Upper lobe of left lung (tissue), 6 donors: Measurements from ENCODE around the gene FCGBP. TPM values are rescaled to one million over a fixed set of nuclear protein-coding genes. Genes with fewer than 3 reads are reported as not detected.
"Not testable (repeated sequence)": the region's sequence is repeated elsewhere in the genome, so short reads cannot be mapped to it uniquely, and the experiment has no call there.

Experiments
- ATAC-seq, 2 donors: fragments of 200-7000 bp; cut with Tn5 transposase; one replicate each; pipeline ENCODE4 v1.9.1; 2022; ENCODE audit warnings: mild to moderate bottlenecking in 2 of 2, moderate library complexity in 2 of 2; ENCODE audit not compliant: low FRiP score in 2 of 2
- DNase-seq, 2 donors: peaks; one replicate each; pipeline ENCODE4 v3.0.0-alpha.2; 2019 to 2020
- H3K27ac ChIP-seq, 4 donors: fragments of 200-600 bp; sonication (generic); one replicate each; pipeline ENCODE4 v1.5.1; 2016 to 2019
- H3K27me3 ChIP-seq, 4 donors: fragments of 200-600 bp; sonication (generic); one replicate each; pipeline ENCODE4 v1.5.1; 2017 to 2019
- H3K36me3 ChIP-seq, 4 donors: fragments of 200-600 bp; sonication (generic); one replicate each; pipeline ENCODE4 v1.5.1; 2016 to 2019
- H3K4me1 ChIP-seq, 4 donors: fragments of 200-600 bp; sonication (generic); one replicate each; pipeline ENCODE4 v1.5.1; 2018 to 2019
- H3K4me3 ChIP-seq, 4 donors: fragments of 200-600 bp; sonication (generic); one replicate each; pipeline ENCODE4 v1.5.1; 2017 to 2019; ENCODE audit warnings: mild to moderate bottlenecking in 2 of 4, moderate library complexity in 1 of 4
- H3K9me3 ChIP-seq, 4 donors: fragments of 200-600 bp; sonication (generic); one replicate each; pipeline ENCODE4 v1.5.1; 2018 to 2019
- CTCF ChIP-seq, 6 experiments: fragments of 450-650 bp in 4 of 6; fragments of 200-600 bp in 2 of 6; sonication (generic) in 2 of 6; IDR thresholded peaks; one replicate each; pipeline ENCODE4 v1.5.1; 2016 to 2019; ENCODE audit warnings: antibody characterized with exemption in 6 of 6
- EP300 ChIP-seq, 4 donors: sonication (generic); formaldehyde crosslinking; IDR thresholded peaks; one replicate each; pipeline ENCODE4 v1.5.1; 2017; ENCODE audit warnings: antibody characterized with exemption in 4 of 4, control low read depth in 2 of 4
- POLR2A ChIP-seq, 4 donors: fragments of 450-650 bp; IDR thresholded peaks; one replicate each; pipeline ENCODE4 v1.5.1; 2016 to 2017; ENCODE audit warnings: antibody characterized with exemption in 4 of 4, mild to moderate bottlenecking in 2 of 4
- POLR2AphosphoS5 ChIP-seq, 2 donors: sonication (generic); formaldehyde crosslinking; IDR thresholded peaks; one replicate each; pipeline ENCODE4 v1.5.1; 2017; ENCODE audit warnings: antibody characterized with exemption in 2 of 2
- WGBS, 2 donors: methylation state at CpG; one replicate each; pipeline ENCODE4 v1.1.5; 2017 to 2018; 5-methylcytosine and 5-hydroxymethylcytosine counted together
- total RNA-seq, 6 donors: library from RNA; depleted of rRNA in 4 of 6; stranded (reverse); fragments of >200 nt in 4 of 6; gene quantifications; one replicate each; pipeline versions ENCODE4 v1.1.0 to v1.2.1, GENCODE V29; 2016 to 2021
- donor health status: DM: no; HTN: no; CAD: no; lungs with moderate emphysema.
- donor health status: DM: no; HTN: yes; CAD: no; lungs with severe emphysema.

Gene FCGBP
- total RNA-seq, 6 donors from 2014 or later: 7.0 to 27.2 (median 14.3) TPM

DNA sequence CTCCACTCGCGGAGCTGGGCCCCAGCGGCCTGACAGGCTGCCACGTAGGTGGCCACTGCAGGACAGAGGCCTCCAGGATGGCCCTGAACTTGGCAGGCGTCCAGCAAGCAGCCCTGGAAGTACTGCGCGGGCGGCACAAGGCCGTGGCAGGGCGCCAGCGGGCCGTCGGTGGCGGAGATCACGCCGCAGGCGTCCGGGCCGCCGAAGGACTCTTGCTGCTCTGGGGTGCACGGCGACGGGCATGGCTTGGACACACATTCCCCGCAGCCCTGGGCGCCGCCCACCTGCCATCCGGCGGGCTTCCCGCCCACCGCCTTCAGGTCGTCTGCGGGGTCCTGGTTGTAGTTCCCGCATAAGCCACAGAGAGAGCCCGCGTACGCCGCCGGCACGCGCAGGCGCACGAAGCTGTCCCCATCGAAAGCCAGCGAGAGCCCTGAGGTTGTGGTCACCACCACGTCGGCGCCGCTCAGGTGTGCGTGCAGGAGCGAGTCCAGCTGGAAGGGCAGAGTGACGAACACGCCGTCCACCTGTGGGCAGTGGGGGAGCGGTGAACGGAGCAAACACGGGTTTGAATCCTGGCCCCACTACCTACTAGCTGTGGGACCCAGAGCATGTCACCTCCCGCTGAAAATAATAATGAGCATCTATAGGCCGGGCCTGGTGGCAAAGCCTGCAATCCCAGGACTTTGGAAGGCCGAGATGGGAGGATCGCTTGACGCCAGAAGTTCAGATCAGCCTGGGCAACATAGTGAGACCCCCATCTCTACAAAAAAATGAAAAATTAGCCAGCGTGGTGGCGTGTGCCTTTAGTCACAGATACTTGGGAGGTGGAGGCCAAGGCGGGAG is 42.6 kb downstream of the FCGBP start:
- not testable (repeated sequence) for H3K9me3 ChIP-seq, H3K36me3 ChIP-seq, H3K27ac ChIP-seq, H3K4me1 ChIP-seq
- peaks cover 0 to 10% (median 0%) of the 10 kb centered on the region in 4 donors for H3K27me3 ChIP-seq
- 58 to 71% methylated on average over 28 to 64 of the region's 64 CpGs for WGBS, 2 donors
- peak overlapping the region in 1 of 4 donors; percentile 8 for H3K4me3 ChIP-seq
- ATAC-seq (peak in 1 of 2 donors; percentile 20), DNase-seq (peak in 1 of 2 donors; percentile 91)

DNA sequence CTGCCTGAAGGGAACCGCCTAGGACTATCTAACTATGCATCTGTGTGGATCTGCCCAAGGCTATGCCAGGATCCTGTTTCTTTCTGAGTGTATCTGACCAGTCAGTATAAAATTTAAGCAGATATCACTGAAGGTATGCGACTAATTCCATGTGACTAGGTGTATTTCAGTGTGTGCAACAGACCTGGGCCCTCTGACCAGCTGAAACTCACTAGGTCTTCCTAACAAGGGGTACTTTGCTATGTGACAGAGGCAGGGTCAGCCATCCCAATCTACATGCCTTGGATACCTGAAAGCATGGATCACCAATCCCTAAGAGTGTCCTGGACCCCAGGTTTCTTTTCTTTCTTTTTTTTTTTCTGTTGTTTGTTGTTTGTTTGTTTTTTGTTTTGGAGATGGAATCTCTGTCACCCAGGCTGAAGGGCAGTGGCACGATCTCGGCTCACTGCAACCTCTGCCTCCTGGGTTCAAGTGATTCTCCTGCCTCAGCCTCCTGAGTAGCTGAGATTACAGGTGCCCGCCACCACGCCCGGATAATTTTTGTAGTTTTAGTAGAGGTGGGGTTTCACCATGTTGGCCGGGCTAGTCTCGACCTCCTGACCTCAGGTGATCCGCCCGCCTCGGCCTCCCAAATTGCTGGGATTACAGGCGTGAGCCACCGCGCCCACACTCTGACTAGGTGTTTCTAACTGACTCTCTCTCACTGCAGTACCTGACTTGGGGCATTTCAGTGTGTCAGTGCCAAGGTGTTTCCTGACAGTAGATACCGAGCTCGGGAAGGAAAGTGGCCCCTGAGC is 43.5 kb downstream of the FCGBP start:
- Histone ChIP-seq H3K9me3 (no peaks in the 10 kb centered on the region), H3K27me3 (peaks cover 0 to 10% (median 0%) of the 10 kb centered on the region in 4 donors), H3K36me3 (no peaks in the 10 kb centered on the region), H3K27ac (no peak overlapping the region), H3K4me3 (no peak overlapping the region), H3K4me1 (peaks cover 0 to 8% (median 3%) of the 10 kb centered on the region in 4 donors)
- TF ChIP-seq CTCF (IDR thresholded peaks at IDR 0.05) (no peak), POLR2A (IDR thresholded peaks at IDR 0.05) (no peak), POLR2AphosphoS5 (IDR thresholded peaks at IDR 0.05) (no peak), EP300 (IDR thresholded peaks at IDR 0.05) (no peak)
- 79 to 90% methylated on average over 15 to 17 of the region's 17 CpGs for WGBS, 2 donors
- ATAC-seq: no peak
- DNase-seq: peak in 1 of 2 donors; percentile 33

- H3K4me1 ChIP-seq, H3K27ac ChIP-seq, ATAC-seq, H3K4me3 ChIP-seq, H3K36me3 ChIP-seq, H3K9me3 ChIP-seq: not testable (repeated sequence)
- 92 to 95% methylated on average over 16 to 18 of the region's 20 CpGs for WGBS, 2 donors
- DNase-seq: peak in 1 of 2 donors; percentile 83
- H3K27me3 ChIP-seq: peaks cover 0 to 10% (median 0%) of the 10 kb centered on the region in 4 donors
Measured at GRCh38 chr19:39889872-39890754, 44.3 kb downstream of the FCGBP start.

DNA sequence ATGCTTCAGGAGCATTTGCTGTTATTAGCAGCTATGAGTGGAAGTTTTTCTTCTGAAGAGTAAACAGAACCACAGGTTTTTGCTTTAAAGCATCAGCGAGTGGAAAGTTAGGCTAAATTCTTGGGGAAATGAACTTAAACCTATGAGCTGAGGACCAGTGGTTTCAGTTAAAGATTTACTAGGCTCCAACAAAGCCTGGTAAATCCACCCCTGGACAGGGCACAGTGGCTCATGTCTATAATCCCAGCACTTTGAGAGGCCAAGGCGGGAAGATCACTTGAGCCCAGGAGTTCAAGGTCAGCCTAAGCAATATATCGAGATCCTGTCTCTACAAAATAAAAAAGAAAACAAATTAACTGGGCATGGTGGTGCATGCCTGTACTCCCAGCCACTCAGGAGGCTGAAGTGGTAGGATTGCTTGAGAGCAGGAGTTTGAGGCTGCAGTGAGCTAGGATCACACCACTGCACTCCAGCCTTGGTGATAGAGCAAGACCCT is 46.9 kb downstream of the FCGBP start:
- not testable (repeated sequence) for H3K27ac ChIP-seq, H3K4me1 ChIP-seq, DNase-seq, H3K36me3 ChIP-seq, H3K27me3 ChIP-seq, H3K4me3 ChIP-seq, ATAC-seq, H3K9me3 ChIP-seq
- WGBS, 2 donors: 47 to 57% methylated on average over 2 of the region's 3 CpGs

GRCh38 chr19:39885821-39886554 is 48.4 kb downstream of the FCGBP start:
- not testable (repeated sequence) for H3K4me1 ChIP-seq, H3K27ac ChIP-seq, H3K36me3 ChIP-seq, H3K4me3 ChIP-seq, H3K9me3 ChIP-seq, H3K27me3 ChIP-seq
- DNase-seq (peak in 1 of 2 donors; percentile 64), ATAC-seq (peak in 1 of 2 donors; percentile 1)
- 66 to 90% methylated on average over 9 to 22 of the region's 30 CpGs for WGBS, 2 donors

GRCh38 chr19:39884721-39885120 is 49.7 kb downstream of the FCGBP start:
- not testable (repeated sequence) for H3K27ac ChIP-seq, H3K4me3 ChIP-seq, H3K36me3 ChIP-seq, ATAC-seq, DNase-seq, H3K4me1 ChIP-seq, H3K27me3 ChIP-seq, H3K9me3 ChIP-seq
- WGBS, 2 donors: 73 to 82% methylated on average over 5 of the region's 9 CpGs

Other genes with a start within 250 kb of the FCGBP start
- gene LGALS14, start 230.2 kb downstream of the FCGBP start, total RNA-seq: not detected
- not detected for gene CLC, start 196.6 kb downstream of the FCGBP start, total RNA-seq
- not detected for gene LEUTX, start 155.8 kb downstream of the FCGBP start, total RNA-seq
- 10 to 100 TPM; 14.6 to 33.6 (median 23.2) TPM for gene DYRK1B, start 100.5 kb downstream of the FCGBP start, total RNA-seq
- gene FBL, start 88.3 kb downstream of the FCGBP start, total RNA-seq: 100 to 1,000 TPM in 5 of 6 donors, 10 to 100 TPM in 1; 75.4 to 143 (median 110) TPM
- gene PSMC4, start 36.5 kb upstream of the FCGBP start, total RNA-seq: 10 to 100 TPM; 41.1 to 85.7 (median 59.9) TPM
- 1 to 10 TPM; 2.1 to 6.4 (median 5.0) TPM for gene ZNF546, start 62.4 kb upstream of the FCGBP start, total RNA-seq
- 10 to 100 TPM in 5 of 6 donors, 1 to 10 TPM in 1; 9.4 to 50.3 (median 20.9) TPM for gene ZNF780B, start 121.6 kb upstream of the FCGBP start, total RNA-seq
- 10 to 100 TPM in 5 of 6 donors, 1 to 10 TPM in 1; 7.4 to 17.1 (median 13.6) TPM for gene ZNF780A, start 156.3 kb upstream of the FCGBP start, total RNA-seq